Tibial nerve (tissue), 4 donors: ENCODE measurements around the gene KCNK18.

ENCODE experiments used
- CTCF ChIP-seq, 5 experiments: fragments of 200-600 bp in 3 of 5; fragments of 450-650 bp in 2 of 5; sonication (generic) in 3 of 5; IDR thresholded peaks; one replicate each; pipeline ENCODE4 v1.5.1; 2016 to 2019; ENCODE audit warnings: antibody characterized with exemption in 5 of 5, mild to moderate bottlenecking in 3 of 5, moderate library complexity in 2 of 5
- EP300 ChIP-seq, 2 donors: sonication (generic); formaldehyde crosslinking; IDR thresholded peaks; one replicate each; pipeline ENCODE4 v1.6.1; 2017; ENCODE audit warnings: antibody characterized with exemption in 2 of 2, mild to moderate bottlenecking in 1 of 2

GRCh38 chr10:117175215-117175900, 21.9 kb upstream of the KCNK18 start:
- TF ChIP-seq CTCF (IDR thresholded peaks at IDR 0.05) = no peak
- no peak for TF ChIP-seq EP300 (IDR thresholded peaks at IDR 0.05)
